HepG2 (cell line): Measurements from ENCODE around the gene CUL2. TPM values are rescaled to one million over a fixed set of nuclear protein-coding genes. Genes with fewer than 3 reads are reported as not detected.

Source experiments
- BRD4 ChIP-seq: sonication (generic); formaldehyde crosslinking; IDR thresholded peaks from 2 replicates; pipeline ENCODE4 v1.4.0; 2020; ENCODE audit warnings: missing genetic modification reagents
- CBX5 ChIP-seq: sonication (generic); formaldehyde crosslinking; IDR thresholded peaks from 2 replicates; pipeline ENCODE4 v1.4.0; 2020; ENCODE audit warnings: missing genetic modification reagents, borderline replicate concordance
- ETV6 ChIP-seq: sonication (generic); formaldehyde crosslinking; conservative IDR thresholded peaks from 2 replicates; pipeline ENCODE4 v1.4.0; 2020; ENCODE audit warnings: missing genetic modification reagents
- MIER2 ChIP-seq: IDR thresholded peaks from 2 replicates; pipeline ENCODE4 v1.6.1; 2016; ENCODE audit warnings: missing biosample characterization, missing genetic modification reagents
- NFIB ChIP-seq: sonication (generic); formaldehyde crosslinking; IDR thresholded peaks from 2 replicates; pipeline ENCODE4 v1.9.0; 2021; ENCODE audit warnings: missing genetic modification reagents, mild to moderate bottlenecking, borderline replicate concordance
- POLR2A ChIP-seq, 2 experiments: IDR thresholded peaks; 2 replicates each; pipeline ENCODE4 v1.6.1; 2011; ENCODE audit warnings: low read depth in 2 of 2, low read length in 2 of 2, mild to moderate bottlenecking in 1 of 2, moderate library complexity in 1 of 2; ENCODE audit not compliant: insufficient read depth in 1 of 2
- REL ChIP-seq: sonication (generic); formaldehyde crosslinking; conservative IDR thresholded peaks from 2 replicates; pipeline ENCODE4 v1.8.0; 2022; ENCODE audit warnings: mild to moderate bottlenecking, missing genetic modification reagents, moderate library complexity
- RORA ChIP-seq: sonication (generic); formaldehyde crosslinking; IDR thresholded peaks from 2 replicates; pipeline ENCODE4 v1.5.0; 2020; ENCODE audit warnings: mild to moderate bottlenecking, missing genetic modification reagents, moderate library complexity
- SATB2 ChIP-seq: sonication (generic); formaldehyde crosslinking; IDR thresholded peaks from 2 replicates; pipeline ENCODE4 v1.5.0; 2020; ENCODE audit warnings: missing genetic modification reagents
- SSRP1 ChIP-seq: IDR thresholded peaks from 2 replicates; pipeline ENCODE4 v1.6.1; 2016; ENCODE audit warnings: control low read depth
- ZNF224 ChIP-seq: sonication (generic); formaldehyde crosslinking; IDR thresholded peaks from 2 replicates; pipeline ENCODE4 v1.5.0; 2020; ENCODE audit warnings: mild to moderate bottlenecking, missing genetic modification reagents
- ZNF431 ChIP-seq: sonication (generic); formaldehyde crosslinking; IDR thresholded peaks from 2 replicates; pipeline ENCODE4 v1.9.0; 2022; ENCODE audit warnings: missing genetic modification reagents, low read depth, mild to moderate bottlenecking, borderline replicate concordance
- ZNF557 ChIP-seq: sonication (generic); formaldehyde crosslinking; IDR thresholded peaks from 2 replicates; pipeline ENCODE4 v1.4.0; 2020; ENCODE audit warnings: missing genetic modification reagents
- ZNF891 ChIP-seq: sonication (generic); formaldehyde crosslinking; IDR thresholded peaks from 2 replicates; pipeline ENCODE4 v1.5.0; 2020; ENCODE audit warnings: mild to moderate bottlenecking, missing genetic modification reagents
- polyA plus RNA-seq, 8 experiments: library from polyadenylated mRNA; depleted of rRNA in 3 of 8; stranded (reverse) in 7 of 8; unstranded in 1 of 8; fragments of >200 nt; fragmentation: Illumina TruSeq in 4 of 8; extraction: Trizol in 4 of 8; gene quantifications; 2 replicates each; pipeline versions ENCODE4 v1.2.1 to v1.2.3, GENCODE V29; 2011 to 2016; ENCODE audit warnings: low read depth in 4 of 8, missing spikeins in 1 of 8, mixed read lengths in 1 of 8; ENCODE audit not compliant: insufficient read depth in 1 of 8
- total RNA-seq, 5 experiments: library from RNA; depleted of rRNA; stranded (reverse); fragments of >200 nt; fragmentation: Illumina TruSeq; extraction: Trizol; gene quantifications; 2 replicates each; pipeline ENCODE4 v1.2.3, GENCODE V29; 2016; ENCODE audit warnings: low read depth in 1 of 5
- TF ChIP-seq, protein P1 (sequence below): IDR thresholded peaks from 2 replicates; pipeline ENCODE4 v1.6.1; 2016; ENCODE audit warnings: low read depth, borderline replicate concordance
- TF ChIP-seq, protein P2 (sequence below): IDR thresholded peaks from 2 replicates; pipeline ENCODE4 v1.6.1; 2016; ENCODE audit warnings: missing compliant biosample characterization, missing genetic modification reagents, borderline replicate concordance
- TF ChIP-seq, protein P3 (sequence below): sonication (generic); formaldehyde crosslinking; IDR thresholded peaks from 2 replicates; pipeline ENCODE4 v1.4.0; 2020; ENCODE audit warnings: mild to moderate bottlenecking, missing genetic modification reagents
- TF ChIP-seq, protein P4 (sequence below): sonication (generic); formaldehyde crosslinking; IDR thresholded peaks from 2 replicates; pipeline ENCODE4 v1.5.1; 2020; ENCODE audit warnings: mild to moderate bottlenecking, missing genetic modification reagents, moderate library complexity
- TF ChIP-seq, protein P5 (sequence below): sonication (generic); formaldehyde crosslinking; IDR thresholded peaks from 2 replicates; pipeline ENCODE4 v1.4.0; 2020; ENCODE audit warnings: missing genetic modification reagents, borderline replicate concordance

CUL2 gene
- total and polyA plus RNA-seq, 2 of the 13 experiments (the other 11 are each of a cell fraction or from before 2014, with no cell fraction given): 9.6 to 33.1 TPM

DNA sequence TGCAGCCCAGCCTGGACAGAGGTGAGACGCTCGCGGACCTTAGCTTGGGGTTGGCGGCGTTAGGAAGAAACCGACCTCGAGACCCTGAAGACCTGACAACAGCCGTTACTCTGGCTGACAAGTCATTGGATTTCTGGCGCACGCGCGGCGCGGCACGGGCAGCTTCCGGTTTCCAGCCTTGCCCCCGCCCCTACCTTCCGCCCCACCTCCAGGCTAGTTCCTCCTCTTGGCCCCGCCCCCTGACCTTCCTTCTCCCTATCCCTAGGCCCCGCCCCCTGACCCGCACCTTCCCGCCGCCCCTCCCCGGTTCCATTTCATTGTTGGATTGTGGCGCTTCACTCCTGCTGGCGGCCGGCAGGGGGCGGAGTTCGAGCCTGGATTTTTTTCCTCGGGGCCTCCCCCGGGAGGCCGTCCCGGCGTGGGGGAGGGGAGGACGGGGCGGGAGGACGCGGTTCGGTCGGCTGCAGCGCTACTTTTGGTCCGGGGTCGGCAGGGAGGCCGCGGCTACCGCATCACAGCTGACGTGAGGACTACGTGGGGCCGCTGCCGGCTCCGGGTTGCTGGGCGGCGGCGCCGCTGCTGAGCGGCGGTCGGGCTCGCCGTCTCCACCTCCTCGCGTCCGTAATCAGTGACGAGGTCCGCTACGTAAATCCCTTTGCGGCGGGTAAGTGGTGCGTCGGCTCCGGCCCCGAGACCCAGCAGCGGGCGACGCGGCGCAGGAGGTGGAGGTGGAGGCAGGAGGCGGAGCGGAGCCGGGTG lies 36.6 kb upstream of the CUL2 start, which contains the start of gene CREM (continued):
- TF ChIP-seq, protein P1, sequence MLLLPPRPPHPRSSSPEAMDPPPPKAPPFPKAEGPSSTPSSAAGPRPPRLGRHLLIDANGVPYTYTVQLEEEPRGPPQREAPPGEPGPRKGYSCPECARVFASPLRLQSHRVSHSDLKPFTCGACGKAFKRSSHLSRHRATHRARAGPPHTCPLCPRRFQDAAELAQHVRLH (CRISPR knock-in tag): peak; percentile 23; the same call in 1 of the 2 replicates
- TF ChIP-seq, protein P2, sequence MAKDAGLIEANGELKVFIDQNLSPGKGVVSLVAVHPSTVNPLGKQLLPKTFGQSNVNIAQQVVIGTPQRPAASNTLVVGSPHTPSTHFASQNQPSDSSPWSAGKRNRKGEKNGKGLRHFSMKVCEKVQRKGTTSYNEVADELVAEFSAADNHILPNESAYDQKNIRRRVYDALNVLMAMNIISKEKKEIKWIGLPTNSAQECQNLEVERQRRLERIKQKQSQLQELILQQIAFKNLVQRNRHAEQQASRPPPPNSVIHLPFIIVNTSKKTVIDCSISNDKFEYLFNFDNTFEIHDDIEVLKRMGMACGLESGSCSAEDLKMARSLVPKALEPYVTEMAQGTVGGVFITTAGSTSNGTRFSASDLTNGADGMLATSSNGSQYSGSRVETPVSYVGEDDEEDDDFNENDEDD (CRISPR knock-in tag): peak; percentile 85
- TF ChIP-seq CBX5 (0 out of 2 replicates have a peak, but pooled peaks have one; percentile 36), NFIB (no peak), ZNF557 (no peak), POLR2A (IDR thresholded peaks at IDR 0.05; ENCODE audit: insufficient read depth in 1 of 2, low read depth in 2 of 2, low read length in 2 of 2) (peak; percentile 75 to 88), ZNF224 (CRISPR knock-in tag) (0 out of 2 replicates have a peak, but pooled peaks have one; percentile 70), ETV6 (CRISPR knock-in tag) (no peak; the same call in 1 of the 2 replicates), SSRP1 (CRISPR knock-in tag) (no peak), BRD4 (CRISPR knock-in tag) (no peak), ZNF891 (CRISPR knock-in tag) (peak; percentile 83), ZNF431 (CRISPR knock-in tag) (no peak), REL (peak; percentile 43; the same call in 1 of the 2 replicates), MIER2 (CRISPR knock-in tag) (no peak), RORA (no peak), SATB2 (CRISPR knock-in tag) (no peak)
- TF ChIP-seq, protein P3, sequence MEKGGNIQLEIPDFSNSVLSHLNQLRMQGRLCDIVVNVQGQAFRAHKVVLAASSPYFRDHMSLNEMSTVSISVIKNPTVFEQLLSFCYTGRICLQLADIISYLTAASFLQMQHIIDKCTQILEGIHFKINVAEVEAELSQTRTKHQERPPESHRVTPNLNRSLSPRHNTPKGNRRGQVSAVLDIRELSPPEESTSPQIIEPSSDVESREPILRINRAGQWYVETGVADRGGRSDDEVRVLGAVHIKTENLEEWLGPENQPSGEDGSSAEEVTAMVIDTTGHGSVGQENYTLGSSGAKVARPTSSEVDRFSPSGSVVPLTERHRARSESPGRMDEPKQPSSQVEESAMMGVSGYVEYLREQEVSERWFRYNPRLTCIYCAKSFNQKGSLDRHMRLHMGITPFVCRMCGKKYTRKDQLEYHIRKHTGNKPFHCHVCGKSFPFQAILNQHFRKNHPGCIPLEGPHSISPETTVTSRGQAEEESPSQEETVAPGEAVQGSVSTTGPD: 0 out of 2 replicates have a peak, but pooled peaks have one; percentile 36
- TF ChIP-seq, protein P4, sequence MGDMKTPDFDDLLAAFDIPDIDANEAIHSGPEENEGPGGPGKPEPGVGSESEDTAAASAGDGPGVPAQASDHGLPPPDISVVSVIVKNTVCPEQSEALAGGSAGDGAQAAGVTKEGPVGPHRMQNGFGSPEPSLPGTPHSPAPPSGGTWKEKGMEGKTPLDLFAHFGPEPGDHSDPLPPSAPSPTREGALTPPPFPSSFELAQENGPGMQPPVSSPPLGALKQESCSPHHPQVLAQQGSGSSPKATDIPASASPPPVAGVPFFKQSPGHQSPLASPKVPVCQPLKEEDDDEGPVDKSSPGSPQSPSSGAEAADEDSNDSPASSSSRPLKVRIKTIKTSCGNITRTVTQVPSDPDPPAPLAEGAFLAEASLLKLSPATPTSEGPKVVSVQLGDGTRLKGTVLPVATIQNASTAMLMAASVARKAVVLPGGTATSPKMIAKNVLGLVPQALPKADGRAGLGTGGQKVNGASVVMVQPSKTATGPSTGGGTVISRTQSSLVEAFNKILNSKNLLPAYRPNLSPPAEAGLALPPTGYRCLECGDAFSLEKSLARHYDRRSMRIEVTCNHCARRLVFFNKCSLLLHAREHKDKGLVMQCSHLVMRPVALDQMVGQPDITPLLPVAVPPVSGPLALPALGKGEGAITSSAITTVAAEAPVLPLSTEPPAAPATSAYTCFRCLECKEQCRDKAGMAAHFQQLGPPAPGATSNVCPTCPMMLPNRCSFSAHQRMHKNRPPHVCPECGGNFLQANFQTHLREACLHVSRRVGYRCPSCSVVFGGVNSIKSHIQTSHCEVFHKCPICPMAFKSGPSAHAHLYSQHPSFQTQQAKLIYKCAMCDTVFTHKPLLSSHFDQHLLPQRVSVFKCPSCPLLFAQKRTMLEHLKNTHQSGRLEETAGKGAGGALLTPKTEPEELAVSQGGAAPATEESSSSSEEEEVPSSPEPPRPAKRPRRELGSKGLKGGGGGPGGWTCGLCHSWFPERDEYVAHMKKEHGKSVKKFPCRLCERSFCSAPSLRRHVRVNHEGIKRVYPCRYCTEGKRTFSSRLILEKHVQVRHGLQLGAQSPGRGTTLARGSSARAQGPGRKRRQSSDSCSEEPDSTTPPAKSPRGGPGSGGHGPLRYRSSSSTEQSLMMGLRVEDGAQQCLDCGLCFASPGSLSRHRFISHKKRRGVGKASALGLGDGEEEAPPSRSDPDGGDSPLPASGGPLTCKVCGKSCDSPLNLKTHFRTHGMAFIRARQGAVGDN: peak; percentile 97
- TF ChIP-seq, protein P5, sequence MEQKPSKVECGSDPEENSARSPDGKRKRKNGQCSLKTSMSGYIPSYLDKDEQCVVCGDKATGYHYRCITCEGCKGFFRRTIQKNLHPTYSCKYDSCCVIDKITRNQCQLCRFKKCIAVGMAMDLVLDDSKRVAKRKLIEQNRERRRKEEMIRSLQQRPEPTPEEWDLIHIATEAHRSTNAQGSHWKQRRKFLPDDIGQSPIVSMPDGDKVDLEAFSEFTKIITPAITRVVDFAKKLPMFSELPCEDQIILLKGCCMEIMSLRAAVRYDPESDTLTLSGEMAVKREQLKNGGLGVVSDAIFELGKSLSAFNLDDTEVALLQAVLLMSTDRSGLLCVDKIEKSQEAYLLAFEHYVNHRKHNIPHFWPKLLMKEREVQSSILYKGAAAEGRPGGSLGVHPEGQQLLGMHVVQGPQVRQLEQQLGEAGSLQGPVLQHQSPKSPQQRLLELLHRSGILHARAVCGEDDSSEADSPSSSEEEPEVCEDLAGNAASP (CRISPR knock-in tag): no peak
